Pancreas (tissue), 10 donors: Measurements from ENCODE around the gene UBE2A. TPM values are rescaled to one million over a fixed set of nuclear protein-coding genes. Genes with fewer than 3 reads are reported as not detected.

Experiments
- ATAC-seq, 4 donors: fragments of 200-7000 bp; cut with Tn5 transposase; one replicate each; pipeline versions ENCODE4 v1.8.0 to v1.9.1; 2020; ENCODE audit warnings: mild to moderate bottlenecking in 4 of 4, moderate library complexity in 4 of 4
- DNase-seq, 6 donors: peaks; one replicate each; pipeline ENCODE4 v3.0.0-alpha.2; 2020
- FAIRE-seq: peaks from 2 replicates; lab custom pipeline; 2012; peaks lifted over from hg19 to GRCh38; lab: Jason Lieb, UNC
- H3K27ac ChIP-seq, 4 donors: fragments of 200-600 bp; sonication (generic); 1 replicate in 3 of 4; 2 replicates in 1 of 4; pipeline versions ENCODE4 v1.5.0 to v1.8.0; 2020
- H3K27me3 ChIP-seq, 4 donors: fragments of 200-600 bp; one replicate each; pipeline ENCODE4 v1.8.0; 2021
- H3K36me3 ChIP-seq, 3 donors: fragments of 200-600 bp; sonication (generic) in 1 of 3; one replicate each; pipeline versions ENCODE4 v1.5.0 to v1.8.0; 2020 to 2021
- H3K4me1 ChIP-seq, 3 donors: fragments of 200-600 bp; one replicate each; pipeline ENCODE4 v1.8.0; 2021
- H3K4me3 ChIP-seq, 4 donors: fragments of 200-600 bp; sonication (generic) in 2 of 4; one replicate each; pipeline versions ENCODE4 v1.5.0 to v1.8.0; 2020 to 2021
- H3K9me3 ChIP-seq, 4 donors: fragments of 200-600 bp; one replicate each; pipeline ENCODE4 v1.8.0; 2021
- WGBS, 2 donors: extraction: QIAGEN DNeasy Blood & Tissue Kit; methylation state at CpG; one replicate each; pipeline ENCODE4 v1.1.7; 2013; 5-methylcytosine and 5-hydroxymethylcytosine counted together
- intact Hi-C, 3 donors: fragments of 100-400 bp; cut with DNase I; formaldehyde crosslinking; loops; one replicate each; pipeline versions ENCODE4 v1.11.1 to v1.14.2; 2022
- polyA plus RNA-seq, 2 donors: library from polyadenylated mRNA; stranded (reverse); fragments of 200-250 nt; gene quantifications; one replicate each; pipeline ENCODE4 v1.2.3, GENCODE V29; 2013
- total RNA-seq, 6 donors: library from RNA; stranded (reverse); fragmentation: NEBNext Ultra II Directional in 4 of 6; extraction: Animal tissue kit (Norgen Biotek cat#: 25700) in 4 of 6; gene quantifications; one replicate each; pipeline versions ENCODE4 v1.2.1 to v1.2.4, GENCODE V29; 2021 to 2023
- TF ChIP-seq, protein P1 (sequence below), 4 donors: fragments of 200-600 bp; sonication (generic) in 3 of 4; IDR thresholded peaks; one replicate each; pipeline versions ENCODE4 v1.5.0 to v1.8.0; 2021; ENCODE audit warnings: antibody characterized with exemption in 4 of 4
- donor health status: healthy with polysubstance abuse.
- donor health status: DM: no; HTN: no; CAD: no; lungs with moderate emphysema.
- donor health status: DM: no; HTN: no; CAD: no.
- donor health status: control.
- donor health status: control.
- donor health status: Bipolar disorder and iron deficiency.
- donor health status: DM: yes; HTN: yes; CAD: no.
- donor health status: DM: no; HTN: no; CAD: no.
- donor health status: DM: no; HTN: no; CAD: no.
- donor health status: DM: yes; HTN: yes; CAD: no.

Gene UBE2A
- total and polyA plus RNA-seq, 8 donors: 11.4 to 33.8 (median 17.2) TPM

DNA sequence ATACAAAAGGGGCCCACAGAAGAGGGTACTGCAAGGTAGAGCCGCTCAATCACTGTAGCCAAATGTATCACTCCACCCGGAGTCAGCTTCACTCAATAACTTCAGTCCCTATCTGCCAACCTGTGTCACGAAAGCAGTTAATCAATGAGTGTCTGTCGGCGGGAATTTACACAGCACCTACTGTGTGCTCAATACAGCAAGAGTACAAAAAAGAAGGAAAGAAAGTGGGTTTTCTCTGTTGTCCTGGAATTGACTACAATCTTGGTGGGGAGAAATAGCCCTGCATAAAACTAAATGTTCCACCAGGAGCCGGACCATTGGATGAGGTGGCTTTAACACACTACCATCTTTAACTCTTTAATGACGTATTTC, 32.6 kb downstream of the UBE2A start:
- ATAC-seq (peak; percentile 3 to 9 (median 4)), DNase-seq (no peak), FAIRE-seq (no peak)
- no peaks in the 10 kb centered on the region for H3K9me3 ChIP-seq
- H3K36me3 ChIP-seq: no peaks in the 10 kb centered on the region
- H3K4me3 ChIP-seq: peak overlapping the region in 3 of 4 donors; percentile 38 to 61 (median 55)
- TF ChIP-seq, protein P1, sequence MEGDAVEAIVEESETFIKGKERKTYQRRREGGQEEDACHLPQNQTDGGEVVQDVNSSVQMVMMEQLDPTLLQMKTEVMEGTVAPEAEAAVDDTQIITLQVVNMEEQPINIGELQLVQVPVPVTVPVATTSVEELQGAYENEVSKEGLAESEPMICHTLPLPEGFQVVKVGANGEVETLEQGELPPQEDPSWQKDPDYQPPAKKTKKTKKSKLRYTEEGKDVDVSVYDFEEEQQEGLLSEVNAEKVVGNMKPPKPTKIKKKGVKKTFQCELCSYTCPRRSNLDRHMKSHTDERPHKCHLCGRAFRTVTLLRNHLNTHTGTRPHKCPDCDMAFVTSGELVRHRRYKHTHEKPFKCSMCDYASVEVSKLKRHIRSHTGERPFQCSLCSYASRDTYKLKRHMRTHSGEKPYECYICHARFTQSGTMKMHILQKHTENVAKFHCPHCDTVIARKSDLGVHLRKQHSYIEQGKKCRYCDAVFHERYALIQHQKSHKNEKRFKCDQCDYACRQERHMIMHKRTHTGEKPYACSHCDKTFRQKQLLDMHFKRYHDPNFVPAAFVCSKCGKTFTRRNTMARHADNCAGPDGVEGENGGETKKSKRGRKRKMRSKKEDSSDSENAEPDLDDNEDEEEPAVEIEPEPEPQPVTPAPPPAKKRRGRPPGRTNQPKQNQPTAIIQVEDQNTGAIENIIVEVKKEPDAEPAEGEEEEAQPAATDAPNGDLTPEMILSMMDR (IDR thresholded peaks at IDR 0.05): no peak
- intact Hi-C loops: no loop called here
- no peaks in the 10 kb centered on the region for H3K4me1 ChIP-seq
- 9 to 41% methylated on average over 7 of the region's 7 CpGs for WGBS, 2 donors
- peak overlapping the region; percentile 28 to 92 (median 74) for H3K27ac ChIP-seq
- no peaks in the 10 kb centered on the region for H3K27me3 ChIP-seq

DNA sequence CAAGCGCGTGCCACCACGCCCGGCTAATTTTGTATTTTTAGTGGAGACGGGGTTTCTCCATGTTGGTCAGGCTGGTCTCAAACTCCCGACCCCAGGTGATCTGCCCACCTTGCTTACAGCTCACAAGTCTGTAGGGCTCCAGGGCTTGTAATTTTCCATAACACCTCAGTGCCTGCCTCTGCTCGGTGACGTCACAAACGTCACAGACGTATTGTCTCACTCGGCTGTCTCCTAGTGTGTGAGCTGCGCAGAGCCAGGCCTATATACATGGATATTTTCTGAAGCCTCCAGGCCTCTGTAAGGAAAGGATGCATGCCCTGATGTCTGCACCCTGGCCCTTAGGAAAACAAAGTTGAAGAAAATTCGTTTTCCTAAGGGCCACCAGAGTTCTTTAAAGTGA, 40.4 kb downstream of the UBE2A start:
- intact Hi-C loops: no loop called here
- ATAC-seq (no peak), FAIRE-seq (no peak), DNase-seq (no peak)
- no peak overlapping the region for H3K4me3 ChIP-seq
- H3K4me1 ChIP-seq: no peaks in the 10 kb centered on the region
- no peaks in the 10 kb centered on the region for H3K36me3 ChIP-seq
- TF ChIP-seq, protein P1 (IDR thresholded peaks at IDR 0.05): no peak
- no peak overlapping the region for H3K27ac ChIP-seq
- WGBS, 2 donors: 76 to 81% methylated on average over 13 of the region's 13 CpGs
- no peaks in the 10 kb centered on the region for H3K9me3 ChIP-seq
- peaks cover 0 to 2% (median 0%) of the 10 kb centered on the region in 4 donors for H3K27me3 ChIP-seq

DNA sequence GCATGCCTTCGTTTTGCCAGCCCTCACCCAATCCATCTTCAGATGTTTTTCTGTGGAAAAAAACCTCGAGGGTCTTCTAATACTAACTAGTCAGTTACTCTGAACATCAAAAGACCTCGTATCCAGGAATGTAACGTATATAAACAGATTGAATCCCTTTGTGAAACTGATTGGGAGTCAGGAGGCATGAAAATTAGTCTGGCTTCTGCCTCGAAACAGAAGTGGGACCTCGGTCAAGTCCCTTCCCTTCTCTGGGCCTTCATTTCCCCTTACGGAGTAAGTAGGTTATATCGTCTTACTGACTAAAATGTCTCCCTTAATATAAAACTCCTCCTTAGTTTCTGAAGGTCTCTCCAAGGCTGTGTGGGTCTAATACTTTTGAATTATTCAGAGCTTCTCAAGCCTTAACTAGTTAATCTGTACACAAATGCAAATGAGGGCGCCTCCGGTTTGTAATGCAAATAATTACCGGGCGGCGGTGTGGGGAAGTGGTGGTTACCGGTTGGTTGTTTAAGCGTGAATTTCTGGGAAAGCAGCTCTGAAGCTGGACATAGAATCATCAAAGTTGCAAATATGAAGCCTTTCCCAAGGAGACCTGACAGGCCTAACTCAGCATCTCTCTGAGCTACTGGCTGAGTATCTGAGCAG, 43.3 kb downstream of the UBE2A start:
- no peak overlapping the region for H3K4me3 ChIP-seq
- no peaks in the 10 kb centered on the region for H3K9me3 ChIP-seq
- no peak overlapping the region for H3K27ac ChIP-seq
- 53 to 64% methylated on average over 15 of the region's 15 CpGs for WGBS, 2 donors
- FAIRE-seq (no peak), DNase-seq (no peak), ATAC-seq (peak in 1 of 4 donors; percentile 19)
- H3K27me3 ChIP-seq: peaks cover 0 to 2% (median 0%) of the 10 kb centered on the region in 4 donors
- no peaks in the 10 kb centered on the region for H3K36me3 ChIP-seq
- H3K4me1 ChIP-seq: no peaks in the 10 kb centered on the region
- intact Hi-C loops: no loop called here
- TF ChIP-seq, protein P1 (IDR thresholded peaks at IDR 0.05): no peak

DNA sequence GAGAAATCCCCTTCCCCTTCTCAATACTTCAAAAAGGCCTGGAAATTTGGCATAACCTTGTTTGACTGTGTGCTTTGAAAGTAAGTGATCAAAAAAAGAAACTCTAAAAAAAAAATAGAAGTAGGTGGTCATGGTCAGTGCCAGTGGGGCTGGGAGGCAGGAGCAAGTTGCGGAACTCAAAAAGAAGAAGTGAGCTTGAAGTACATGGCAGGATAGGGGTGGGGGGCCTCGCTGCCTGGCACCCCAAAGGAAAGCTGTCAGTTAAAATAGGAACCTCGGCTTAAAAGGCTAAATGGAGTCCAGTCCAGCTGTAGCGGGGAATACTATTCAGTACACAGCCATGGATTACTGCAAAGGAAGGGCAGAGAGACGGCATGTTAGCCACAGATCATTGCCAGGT, 44.1 kb downstream of the UBE2A start:
- 62 to 77% methylated on average over 5 of the region's 5 CpGs for WGBS, 2 donors
- H3K27ac ChIP-seq: no peak overlapping the region
- TF ChIP-seq, protein P1 (IDR thresholded peaks at IDR 0.05): no peak
- peaks cover 0 to 2% (median 0%) of the 10 kb centered on the region in 4 donors for H3K27me3 ChIP-seq
- ATAC-seq: peak in 2 of 4 donors; percentile 52 to 72
- no peak for DNase-seq
- intact Hi-C loops: no loop called here
- FAIRE-seq: no peak
- no peaks in the 10 kb centered on the region for H3K9me3 ChIP-seq
- H3K4me3 ChIP-seq: no peak overlapping the region
- H3K4me1 ChIP-seq: no peaks in the 10 kb centered on the region
- H3K36me3 ChIP-seq: no peaks in the 10 kb centered on the region
